Choroid plexus epithelial cell (primary cell): ENCODE data around the gene CAT.

Experiments used
- DNase-seq: peaks from one replicate; pipeline ENCODE4 v3.0.0-alpha.2; 2010; ENCODE audit warnings: low read depth
- H3K4me3 ChIP-seq: 2 replicates; pipeline ENCODE4 v1.5.1; 2011; ENCODE audit warnings: low read depth, mild to moderate bottlenecking, control low read depth, low read length, moderate library complexity
- CTCF ChIP-seq: conservative IDR thresholded peaks from 2 replicates; pipeline ENCODE4 v1.5.1; 2011; ENCODE audit warnings: low read depth, mild to moderate bottlenecking, control low read depth, inconsistent platforms, low read length, moderate library complexity

The CAT gene

GRCh38 chr11:34432822-34433221 lies 5.9 kb upstream of the CAT start:
- DNase-seq = no peak
- TF ChIP-seq CTCF = no peak

GRCh38 chr11:34433899-34434298 lies 4.8 kb upstream of the CAT start:
- no peak for TF ChIP-seq CTCF

More at GRCh38 chr11:34432822-34433221, 5.9 kb upstream of the CAT start:
- no peak overlapping the region for H3K4me3 ChIP-seq

GRCh38 chr11:34437224-34438125 lies 1.3 kb upstream of the CAT start:
- peak overlapping the region; percentile 82 for H3K4me3 ChIP-seq
- DNase-seq = no peak
- TF ChIP-seq CTCF = no peak

More at GRCh38 chr11:34433899-34434298, 4.8 kb upstream of the CAT start:
- no peak overlapping the region for H3K4me3 ChIP-seq
- no peak for DNase-seq

- peak overlapping the region; percentile 82 for H3K4me3 ChIP-seq
- no peak for TF ChIP-seq CTCF
- no peak for DNase-seq
Measured at GRCh38 chr11:34439610-34440198, 970 bp downstream of the CAT start.

- no peak overlapping the region for H3K4me3 ChIP-seq
- no peak for TF ChIP-seq CTCF
- DNase-seq = no peak
Measured at GRCh38 chr11:34441814-34442213, 3.1 kb downstream of the CAT start.

- no peak for TF ChIP-seq CTCF
- no peak overlapping the region for H3K4me3 ChIP-seq
- no peak for DNase-seq
Measured at GRCh38 chr11:34443136-34443535, 4.4 kb downstream of the CAT start.

GRCh38 chr11:34444428-34444827 lies 5.7 kb downstream of the CAT start:
- no peak for TF ChIP-seq CTCF
- DNase-seq = no peak
- no peak overlapping the region for H3K4me3 ChIP-seq
